Endothelial cell of umbilical vein (primary cell): ENCODE measurements around the gene MYCBP2. TPM values are rescaled to one million over a fixed set of nuclear protein-coding genes. Genes with fewer than 3 reads are reported as not detected.

Source experiments
- BruUV-seq: library from RNA; stranded (reverse); fragments of 400-500 nt; replicated peaks from 2 replicates; lab custom pipeline; 2021; lab: Mats Ljungman, UMichigan
- CTCF ChIA-PET: fragments of 300-600, 350-600 bp; sonication (Branson Sonifier 250); formaldehyde crosslinking; loops from one replicate; lab custom pipeline; 2021; ENCODE audit warnings: antibody characterized with exemption, inconsistent platforms; lab: Charles Lee
- POLR2A ChIA-PET: fragments of 300-600, 350-600 bp; sonication (Branson Sonifier 250); formaldehyde crosslinking; loops from one replicate; lab custom pipeline; 2021; ENCODE audit warnings: antibody characterized with exemption, inconsistent platforms; lab: Charles Lee
- DNase-seq: peaks from one replicate; pipeline ENCODE4 v3.0.0-alpha.2; 2011; ENCODE audit warnings: low read depth, low spot score
- FAIRE-seq: peaks from 2 replicates; lab custom pipeline; 2011; peaks lifted over from hg19 to GRCh38; lab: Jason Lieb, UNC
- H2AFZ ChIP-seq: 2 replicates; pipeline ENCODE4 v1.6.0; 2012; ENCODE audit warnings: low read depth, low read length, control low read depth, inconsistent platforms
- H3K27ac ChIP-seq: 2 replicates; pipeline ENCODE4 v1.5.1; 2011; ENCODE audit warnings: low read depth, mild to moderate bottlenecking, control low read depth, low read length, moderate library complexity; ENCODE audit not compliant: insufficient read depth
- H3K27me3 ChIP-seq, 2 experiments: 2 replicates each; pipeline versions ENCODE4 v1.6.0 to v1.6.1; 2011; ENCODE audit warnings: low read length in 2 of 2, mixed read lengths in 1 of 2; ENCODE audit not compliant: control insufficient read depth in 2 of 2, insufficient read depth in 2 of 2
- H3K36me3 ChIP-seq, 2 experiments: 2 replicates in 1 of 2; 3 replicates in 1 of 2; pipeline ENCODE4 v1.5.1; 2011; ENCODE audit warnings: low read length in 2 of 2, mild to moderate bottlenecking in 1 of 2, moderate library complexity in 1 of 2; ENCODE audit not compliant: control insufficient read depth in 2 of 2, insufficient read depth in 2 of 2; ENCODE audit errors: extremely low read depth in 1 of 2
- H3K4me1 ChIP-seq: 3 replicates; pipeline ENCODE4 v1.5.1; 2011; ENCODE audit warnings: mild to moderate bottlenecking, low read length; ENCODE audit not compliant: control insufficient read depth, insufficient read depth; ENCODE audit errors: extremely low read depth
- H3K4me2 ChIP-seq: 2 replicates; pipeline ENCODE4 v1.6.1; 2011; ENCODE audit warnings: low read length, control low read depth, mixed read lengths; ENCODE audit not compliant: insufficient read depth
- H3K4me3 ChIP-seq, 3 experiments: fragments of 200-600 bp in 1 of 3; sonication (generic), shearing (Covaris generic) in 1 of 3; replicated peaks in 1 of 3; 2 replicates each; pipeline ENCODE4 v1.5.1; 2011 to 2016; ENCODE audit warnings: control low read depth in 3 of 3, low read length in 3 of 3, mild to moderate bottlenecking in 2 of 3, inconsistent platforms in 1 of 3, low read depth in 1 of 3, moderate library complexity in 1 of 3; ENCODE audit not compliant: insufficient read depth in 1 of 3
- H3K79me2 ChIP-seq: 2 replicates; pipeline ENCODE4 v1.6.0; 2012; ENCODE audit warnings: low read length, inconsistent platforms; ENCODE audit not compliant: control insufficient read depth, insufficient read depth
- H3K9ac ChIP-seq: replicated peaks from 2 replicates; pipeline ENCODE3; 2011; ENCODE audit warnings: low read length, control low read depth; ENCODE audit not compliant: insufficient read depth; ENCODE audit errors: extremely low read depth
- H3K9me1 ChIP-seq: replicated peaks from 3 replicates; pipeline ENCODE4 v1.6.0; 2011; ENCODE audit warnings: mild to moderate bottlenecking, low read length; ENCODE audit not compliant: control insufficient read depth, insufficient read depth; ENCODE audit errors: extremely low read depth
- H3K9me3 ChIP-seq: replicated peaks from 2 replicates; pipeline ENCODE4 v1.5.1; 2012; ENCODE audit warnings: low read length, inconsistent platforms; ENCODE audit not compliant: control insufficient read depth, insufficient read depth
- H4K20me1 ChIP-seq: replicated peaks from 2 replicates; pipeline ENCODE3; 2011; ENCODE audit warnings: mild to moderate bottlenecking, low read length; ENCODE audit not compliant: control insufficient read depth, insufficient read depth; ENCODE audit errors: extremely low read depth
- EZH2 ChIP-seq: IDR thresholded peaks from 2 replicates; pipeline ENCODE4 v1.6.1; 2012; ENCODE audit warnings: borderline replicate concordance, low read depth, mild to moderate bottlenecking, moderate library complexity, low read length, inconsistent platforms; ENCODE audit not compliant: severe bottlenecking
- FOS ChIP-seq: IDR thresholded peaks from 2 replicates; pipeline ENCODE4 v1.6.1; 2011; ENCODE audit warnings: mild to moderate bottlenecking, low read length, moderate library complexity, borderline replicate concordance; ENCODE audit not compliant: insufficient read depth
- GATA2 ChIP-seq: IDR thresholded peaks from 2 replicates; pipeline ENCODE4 v1.7.0; 2011; ENCODE audit warnings: low read depth, mild to moderate bottlenecking, moderate library complexity, mixed read lengths, low read length; ENCODE audit not compliant: insufficient read length, insufficient read depth
- JUN ChIP-seq: IDR thresholded peaks from 2 replicates; pipeline ENCODE4 v1.6.1; 2011; ENCODE audit warnings: borderline replicate concordance, low read depth; ENCODE audit not compliant: insufficient read length, insufficient read depth
- MYC ChIP-seq: IDR thresholded peaks from one replicate; pipeline ENCODE4 v1.6.1; 2011; ENCODE audit warnings: mild to moderate bottlenecking, low read depth, low read length
- POLR2A ChIP-seq: IDR thresholded peaks from 2 replicates; pipeline ENCODE4 v1.6.1; 2012; ENCODE audit warnings: low read depth, mild to moderate bottlenecking, control low read depth, low read length
- POLR2AphosphoS5 ChIP-seq: IDR thresholded peaks from 2 replicates; pipeline ENCODE4 v1.6.1; 2012; ENCODE audit warnings: low read depth, mild to moderate bottlenecking, control low read depth, low read length, moderate library complexity; ENCODE audit not compliant: insufficient read depth
- dilution Hi-C: fragments of 300-500 bp; cut with MboI; formaldehyde crosslinking; loops from one replicate; pipeline ENCODE4 v1.15.0; 2019; ENCODE audit warnings: low sequenced_read_pairs; ENCODE audit not compliant: extremely low pct_ligation_motif_present
- intact Hi-C: fragments of 100-400 bp; cut with micrococcal nuclease; formaldehyde crosslinking; loops from one replicate; pipeline ENCODE4 v1.10.0; 2022
- polyA plus RNA-seq, 4 experiments: library from polyadenylated mRNA; depleted of rRNA in 3 of 4; stranded (reverse) in 3 of 4; unstranded in 1 of 4; fragments of >200 nt; gene quantifications; 2 replicates each; pipeline versions ENCODE4 v1.2.1 to v1.2.3, GENCODE V29; 2011 to 2012; ENCODE audit warnings: missing spikeins in 1 of 4
- total RNA-seq: library from RNA; stranded (reverse); gene quantifications from 2 replicates; pipeline ENCODE4 v1.2.3, GENCODE V29; 2021
- TF ChIP-seq, protein P1 (sequence below): IDR thresholded peaks from 2 replicates; pipeline ENCODE4 v1.6.1; 2011; ENCODE audit not compliant: insufficient read depth, insufficient read length
- TF ChIP-seq, protein P2 (sequence below), 2 donors: IDR thresholded peaks; 1 replicate in 1 of 2; 2 replicates in 1 of 2; pipeline ENCODE4 v1.5.1; 2011; ENCODE audit warnings: low read length in 2 of 2, mild to moderate bottlenecking in 2 of 2, moderate library complexity in 2 of 2, control low read depth in 1 of 2, inconsistent platforms in 1 of 2, low read depth in 1 of 2; ENCODE audit not compliant: insufficient read depth in 1 of 2; ENCODE audit errors: extremely low read depth in 1 of 2

The MYCBP2 gene
- total and polyA plus RNA-seq, 2 donors (not counting 3 experiments of a cell fraction or from before 2014, with no cell fraction given) = 30.5 to 89.8 TPM

- ChIA-PET CTCF (no interaction called here), POLR2A (no interaction called here)
- no TSS peak for BruUV-seq
- Histone ChIP-seq H3K4me2 (no peak overlapping the region), H3K27ac (no peak overlapping the region), H3K9ac (no peak overlapping the region), H2AFZ (no peak overlapping the region), H3K9me3 (no peaks in the 10 kb centered on the region), H3K79me2 (no peaks in the 10 kb centered on the region), H3K4me3 (no peak overlapping the region), H4K20me1 (no peaks in the 10 kb centered on the region), H3K4me1 (no peaks in the 10 kb centered on the region), H3K27me3 (no peaks in the 10 kb centered on the region), H3K36me3 (peaks cover 0 to 9% of the 10 kb centered on the region in 2 experiments), H3K9me1 (no peaks in the 10 kb centered on the region)
- DNase-seq (no peak), FAIRE-seq (no peak)
- TF ChIP-seq GATA2 = no peak
- TF ChIP-seq JUN = no peak
- TF ChIP-seq, protein P1, sequence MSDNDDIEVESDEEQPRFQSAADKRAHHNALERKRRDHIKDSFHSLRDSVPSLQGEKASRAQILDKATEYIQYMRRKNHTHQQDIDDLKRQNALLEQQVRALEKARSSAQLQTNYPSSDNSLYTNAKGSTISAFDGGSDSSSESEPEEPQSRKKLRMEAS = no peak
- no peak for TF ChIP-seq POLR2AphosphoS5
- TF ChIP-seq EZH2 = no peak
- TF ChIP-seq POLR2A = no peak
- no peak for TF ChIP-seq FOS
- TF ChIP-seq MYC = no peak
- TF ChIP-seq, protein P2, sequence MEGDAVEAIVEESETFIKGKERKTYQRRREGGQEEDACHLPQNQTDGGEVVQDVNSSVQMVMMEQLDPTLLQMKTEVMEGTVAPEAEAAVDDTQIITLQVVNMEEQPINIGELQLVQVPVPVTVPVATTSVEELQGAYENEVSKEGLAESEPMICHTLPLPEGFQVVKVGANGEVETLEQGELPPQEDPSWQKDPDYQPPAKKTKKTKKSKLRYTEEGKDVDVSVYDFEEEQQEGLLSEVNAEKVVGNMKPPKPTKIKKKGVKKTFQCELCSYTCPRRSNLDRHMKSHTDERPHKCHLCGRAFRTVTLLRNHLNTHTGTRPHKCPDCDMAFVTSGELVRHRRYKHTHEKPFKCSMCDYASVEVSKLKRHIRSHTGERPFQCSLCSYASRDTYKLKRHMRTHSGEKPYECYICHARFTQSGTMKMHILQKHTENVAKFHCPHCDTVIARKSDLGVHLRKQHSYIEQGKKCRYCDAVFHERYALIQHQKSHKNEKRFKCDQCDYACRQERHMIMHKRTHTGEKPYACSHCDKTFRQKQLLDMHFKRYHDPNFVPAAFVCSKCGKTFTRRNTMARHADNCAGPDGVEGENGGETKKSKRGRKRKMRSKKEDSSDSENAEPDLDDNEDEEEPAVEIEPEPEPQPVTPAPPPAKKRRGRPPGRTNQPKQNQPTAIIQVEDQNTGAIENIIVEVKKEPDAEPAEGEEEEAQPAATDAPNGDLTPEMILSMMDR (IDR thresholded peaks at IDR 0.05; ENCODE audit: extremely low read depth in 1 of 2, insufficient read depth in 1 of 2, low read depth in 1 of 2, low read length in 2 of 2) = no peak
- intact Hi-C loops (no loop called here), dilution Hi-C loops (no loop called here)
These were observed 64.7 kb downstream of the MYCBP2 start for GRCh38 chr13:77262198-77262597.
